ENCODE results near the gene PDGFRB.

PDGFRB gene

GRCh38 chr5:150147670-150148069 lies 8.0 kb downstream of the PDGFRB start:
- in situ Hi-C loops (cut with MboI; ENCODE audit: low sequenced_read_pairs): loop anchor here (25.0 kb wide), 1 partner anchor 310 kb away; no protein-coding TSS in a partner anchor

GRCh38 chr5:150146862-150147601 lies 8.6 kb downstream of the PDGFRB start:
- in situ Hi-C loops (cut with MboI; ENCODE audit: low sequenced_read_pairs): loop anchor here (25.0 kb wide), 1 partner anchor 310 kb away; no protein-coding TSS in a partner anchor

GRCh38 chr5:150146235-150146634 lies 9.4 kb downstream of the PDGFRB start:
- in situ Hi-C loops (cut with MboI; ENCODE audit: low sequenced_read_pairs): loop anchor here (25.0 kb wide), 1 partner anchor 309 kb away; no protein-coding TSS in a partner anchor

DNA sequence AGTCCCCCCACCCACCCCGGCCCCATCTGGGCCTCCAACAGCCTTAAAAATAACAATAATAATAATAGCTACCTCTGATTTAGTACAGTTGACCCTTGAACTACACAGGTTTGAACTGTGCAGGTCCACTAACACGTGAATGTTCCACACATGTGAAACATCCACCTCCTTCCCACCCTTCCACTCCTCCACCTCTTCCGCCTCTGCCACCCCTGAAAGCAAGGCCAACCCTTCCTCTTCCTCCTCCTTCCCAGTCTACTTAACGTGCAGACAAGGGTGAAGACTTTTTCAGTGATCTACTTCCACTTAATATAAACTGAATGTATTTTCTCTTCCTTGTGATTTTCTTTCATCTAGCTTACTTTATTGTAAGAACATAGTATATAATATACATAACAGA lies 10.8 kb downstream of the PDGFRB start:
- in situ Hi-C loops (cut with MboI; ENCODE audit: low sequenced_read_pairs): loop anchor here (25.0 kb wide), 1 partner anchor 308 kb away; no protein-coding TSS in a partner anchor

DNA sequence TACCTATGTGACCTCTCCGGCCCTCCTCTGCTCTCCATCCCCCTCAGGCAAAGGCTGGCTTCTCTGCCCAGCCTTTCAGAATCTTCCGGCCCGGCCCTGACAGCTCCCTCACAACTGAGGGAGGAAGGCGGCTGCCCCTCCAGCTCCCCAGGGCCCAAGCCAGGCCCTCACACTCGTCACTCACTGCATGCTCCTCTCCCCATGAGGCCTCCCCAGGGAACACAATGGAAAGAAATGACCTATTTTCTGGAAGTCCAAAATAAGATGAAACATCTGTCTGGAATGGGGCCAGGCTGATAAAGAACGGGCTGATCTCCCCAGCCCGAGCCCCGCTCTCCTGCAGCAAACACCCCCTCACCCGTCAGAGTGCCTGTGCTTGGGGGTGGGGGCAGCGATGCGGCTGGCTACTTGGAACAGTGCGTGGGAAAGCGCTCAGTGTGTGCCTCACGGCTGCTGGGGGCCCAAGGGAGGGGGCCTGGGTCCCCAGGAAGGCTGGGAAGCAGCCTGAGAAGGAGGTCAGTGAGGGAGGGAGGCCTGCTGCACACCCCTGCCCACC lies 11.3 kb downstream of the PDGFRB start:
- in situ Hi-C loops (cut with MboI; ENCODE audit: low sequenced_read_pairs): loop anchor here (25.0 kb wide), 1 partner anchor 307 kb away; no protein-coding TSS in a partner anchor

DNA sequence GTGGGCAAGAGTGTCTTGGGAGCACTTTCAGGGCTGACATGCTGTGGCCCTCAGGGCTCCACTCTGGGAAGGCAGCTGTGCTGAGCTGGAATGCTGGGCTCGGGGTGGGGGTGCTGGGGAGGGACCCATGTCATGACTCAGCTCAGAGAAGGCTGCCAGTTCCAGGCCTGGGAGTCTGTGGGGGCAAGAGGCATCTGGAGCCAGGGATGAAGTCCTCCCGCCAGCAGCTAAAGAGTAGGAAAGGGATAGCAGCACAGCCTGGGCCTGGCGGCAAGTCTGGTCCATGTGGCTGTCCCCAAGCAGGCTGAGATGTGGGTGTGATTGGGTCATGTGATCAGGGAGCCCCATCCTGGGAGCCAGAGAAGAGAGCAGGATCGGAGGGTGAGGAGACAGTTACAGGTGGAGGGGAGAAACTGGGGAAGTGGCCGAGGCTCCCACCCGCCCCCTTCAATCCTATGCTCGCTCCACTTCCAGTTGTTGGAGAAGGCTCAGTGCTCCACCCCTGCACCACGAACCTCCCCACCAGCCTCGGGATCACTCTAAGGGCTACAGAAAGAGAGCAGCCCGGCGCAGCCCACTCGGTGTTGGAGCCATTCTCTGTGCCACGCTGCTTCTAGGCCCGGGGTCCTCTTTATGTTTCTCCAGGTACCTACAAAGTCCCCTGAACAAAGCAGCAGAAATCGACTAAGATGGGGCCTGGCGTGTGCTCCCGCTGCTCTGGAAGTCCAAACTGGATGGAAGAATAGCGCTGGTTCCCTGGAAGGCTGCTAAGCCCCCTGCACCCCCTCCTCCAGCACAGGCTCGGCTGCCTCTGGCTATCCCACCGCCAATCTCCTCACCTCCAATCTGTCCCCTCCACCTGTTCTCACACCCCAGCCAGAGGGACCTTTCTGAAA lies 12.0 kb downstream of the PDGFRB start:
- in situ Hi-C loops (cut with MboI; ENCODE audit: low sequenced_read_pairs): loop anchor here (25.0 kb wide), 1 partner anchor 306 kb away; no protein-coding TSS in a partner anchor

DNA sequence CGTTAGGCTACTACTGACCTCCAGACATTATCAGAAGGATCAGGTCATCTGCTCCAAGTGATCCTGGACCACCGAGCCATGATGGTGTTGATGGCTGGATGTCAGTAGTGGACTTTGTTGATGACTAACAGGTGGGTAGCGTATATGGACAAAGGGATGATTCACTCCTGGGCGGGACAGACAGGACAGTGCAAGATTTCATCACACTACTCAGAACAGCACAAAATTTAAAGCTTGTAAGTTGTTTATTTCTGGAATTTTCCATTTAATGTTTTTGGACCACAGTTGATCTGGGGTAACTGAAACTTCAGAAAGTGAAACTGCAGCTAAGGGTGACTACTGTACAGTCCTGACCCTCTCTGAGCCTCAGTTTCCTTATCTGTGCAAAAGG lies 12.7 kb downstream of the PDGFRB start:
- in situ Hi-C loops (cut with MboI; ENCODE audit: low sequenced_read_pairs): loop anchor here (25.0 kb wide), 1 partner anchor 306 kb away; no protein-coding TSS in a partner anchor

DNA sequence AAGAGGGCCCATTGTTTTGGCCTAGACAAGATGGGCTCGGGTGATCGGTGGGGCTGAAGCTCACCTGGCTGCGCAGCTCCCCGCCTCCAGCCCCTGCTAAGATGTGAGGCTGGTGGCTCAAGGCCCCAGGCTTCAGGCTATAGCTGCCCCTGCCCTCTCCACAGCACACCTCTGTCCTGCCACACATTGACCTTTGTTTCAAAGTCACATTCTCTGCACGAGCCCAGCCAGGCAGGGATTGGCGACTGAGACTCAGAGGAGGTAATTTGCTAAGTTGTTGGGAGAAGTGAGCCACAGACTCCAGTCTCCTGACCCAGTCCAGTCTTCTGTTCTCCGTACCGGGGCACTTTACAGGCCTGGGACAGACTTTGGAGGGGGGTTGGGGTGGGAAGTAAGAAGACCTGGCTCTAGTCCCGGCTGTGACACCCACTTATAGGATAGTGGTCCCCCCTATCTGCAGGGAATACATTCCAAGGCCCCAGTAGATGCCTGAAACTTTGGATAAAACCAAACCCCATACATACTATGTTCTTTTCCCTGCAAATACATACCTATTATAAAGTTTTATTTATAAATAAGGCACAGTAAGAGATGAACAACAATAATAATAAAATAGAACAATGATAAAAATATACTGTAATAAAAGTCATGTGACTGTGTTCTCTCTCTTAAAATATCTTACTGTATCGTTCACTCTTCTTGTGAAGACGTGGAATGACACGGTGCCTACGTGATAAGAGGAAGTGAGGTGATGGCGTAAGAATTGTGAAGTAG lies 13.3 kb downstream of the PDGFRB start:
- in situ Hi-C loops (cut with MboI; ENCODE audit: low sequenced_read_pairs): loop anchor here (25.0 kb wide), 1 partner anchor 305 kb away; no protein-coding TSS in a partner anchor

GRCh38 chr5:150141544-150142184 lies 14.0 kb downstream of the PDGFRB start:
- in situ Hi-C loops (cut with MboI; ENCODE audit: low sequenced_read_pairs): loop anchor here (25.0 kb wide), 1 partner anchor 304 kb away; no protein-coding TSS in a partner anchor

- in situ Hi-C loops (cut with MboI; ENCODE audit: low sequenced_read_pairs): loop anchor here (25.0 kb wide), 1 partner anchor 304 kb away; no protein-coding TSS in a partner anchor
Observed at GRCh38 chr5:150140830-150141229, 14.8 kb downstream of the PDGFRB start.

GRCh38 chr5:150139334-150139733 lies 16.3 kb downstream of the PDGFRB start:
- in situ Hi-C loops (cut with MboI; ENCODE audit: low sequenced_read_pairs): loop anchor here (25.0 kb wide), 1 partner anchor 302 kb away; no protein-coding TSS in a partner anchor

DNA sequence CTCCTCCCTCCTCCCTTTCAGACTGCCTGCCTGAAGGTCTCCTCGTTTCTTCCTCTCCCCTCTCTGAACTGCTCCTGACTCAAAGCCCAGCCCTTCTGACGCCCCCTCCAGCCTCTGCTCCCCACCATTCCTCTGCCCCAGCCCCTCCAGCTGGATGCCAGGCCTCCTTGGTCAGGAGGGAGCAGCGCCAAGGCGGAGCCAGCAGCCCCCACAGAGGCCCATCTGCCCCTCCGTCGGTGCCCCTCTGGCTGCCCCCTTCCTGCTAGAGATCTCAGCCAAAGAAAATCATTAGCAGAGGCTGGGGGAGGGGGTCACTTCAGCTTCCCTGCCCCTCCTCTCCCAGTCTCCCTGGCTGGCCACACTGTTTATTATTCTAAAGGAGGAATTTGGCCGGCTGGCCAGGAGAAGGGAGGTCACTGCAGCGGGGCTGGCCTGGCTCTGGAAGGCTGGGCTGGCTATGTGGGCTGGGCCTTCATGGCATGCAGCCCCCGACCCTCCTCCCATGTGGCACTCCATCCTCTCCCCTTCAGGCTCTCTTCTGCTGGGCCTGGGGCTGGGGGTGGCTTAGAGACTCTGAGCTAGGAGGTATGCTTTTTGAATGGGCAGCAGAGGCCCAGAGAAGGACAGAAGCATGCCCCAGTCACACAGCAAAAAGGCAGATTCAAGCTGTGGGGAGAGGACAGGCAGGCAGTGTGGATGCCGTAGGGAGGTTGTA lies 16.9 kb downstream of the PDGFRB start:
- in situ Hi-C loops (cut with MboI; ENCODE audit: low sequenced_read_pairs): loop anchor here (25.0 kb wide), 1 partner anchor 301 kb away; no protein-coding TSS in a partner anchor

DNA sequence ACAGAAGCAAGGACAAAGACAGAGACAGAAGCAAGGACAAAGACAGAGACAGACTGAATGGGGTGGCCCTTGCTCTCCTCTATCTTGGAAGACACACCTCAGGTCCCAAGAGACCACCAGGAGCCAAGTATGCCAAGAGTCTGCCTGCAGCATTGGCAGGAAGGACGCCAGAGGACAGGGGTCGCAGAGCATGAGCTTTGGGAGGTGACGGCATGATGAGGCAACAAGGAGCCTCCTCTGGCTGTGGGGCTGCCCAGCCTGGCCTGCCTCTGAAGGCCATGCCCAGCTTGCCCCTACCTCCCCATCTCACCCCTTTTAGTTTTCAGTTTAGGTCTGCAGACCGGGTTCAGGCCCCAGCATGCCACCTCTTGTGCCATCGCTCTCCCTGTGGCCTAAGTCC lies 17.6 kb downstream of the PDGFRB start:
- in situ Hi-C loops (cut with MboI; ENCODE audit: low sequenced_read_pairs): loop anchor here (25.0 kb wide), 1 partner anchor 301 kb away; no protein-coding TSS in a partner anchor

DNA sequence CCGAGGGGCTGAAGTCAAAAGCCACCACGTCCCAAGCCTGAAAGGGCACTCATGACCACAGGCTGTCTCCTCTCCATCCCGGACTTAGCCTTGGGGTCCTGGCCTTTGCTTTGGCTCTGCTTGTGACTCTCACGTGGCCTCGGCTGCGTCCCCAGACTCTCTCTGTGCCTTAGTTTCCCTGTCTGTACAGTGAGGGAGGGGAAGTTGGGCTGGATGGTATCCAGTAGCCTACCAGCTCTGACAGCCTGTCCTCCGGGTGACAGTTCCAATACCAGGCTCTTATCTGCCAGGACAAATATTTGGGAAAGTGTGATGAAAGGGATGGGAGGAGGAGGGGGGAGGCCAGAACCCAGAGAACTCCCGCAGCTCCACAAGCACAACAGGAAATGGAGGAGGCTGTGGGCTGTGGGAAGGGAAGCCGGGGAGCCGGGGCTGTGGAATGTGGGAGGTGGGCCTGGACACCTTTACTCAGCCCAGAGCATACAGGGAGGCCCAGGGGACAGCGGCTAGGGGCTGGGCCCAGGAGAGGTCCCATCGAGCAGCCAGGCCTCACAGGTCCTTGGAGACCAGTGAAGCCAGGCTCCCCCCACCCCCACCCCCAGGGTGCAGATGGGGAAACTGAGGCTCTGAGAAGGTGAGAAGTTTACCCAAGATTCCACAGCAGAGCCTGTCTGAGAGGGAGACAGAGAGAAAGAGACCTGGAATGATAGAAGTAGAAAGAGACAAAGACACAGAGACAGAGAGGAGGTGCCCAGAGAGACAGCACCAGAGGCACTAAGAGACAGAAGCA lies 18.3 kb downstream of the PDGFRB start:
- in situ Hi-C loops (cut with MboI; ENCODE audit: low sequenced_read_pairs): loop anchor here (25.0 kb wide), 1 partner anchor 300 kb away; no protein-coding TSS in a partner anchor

DNA sequence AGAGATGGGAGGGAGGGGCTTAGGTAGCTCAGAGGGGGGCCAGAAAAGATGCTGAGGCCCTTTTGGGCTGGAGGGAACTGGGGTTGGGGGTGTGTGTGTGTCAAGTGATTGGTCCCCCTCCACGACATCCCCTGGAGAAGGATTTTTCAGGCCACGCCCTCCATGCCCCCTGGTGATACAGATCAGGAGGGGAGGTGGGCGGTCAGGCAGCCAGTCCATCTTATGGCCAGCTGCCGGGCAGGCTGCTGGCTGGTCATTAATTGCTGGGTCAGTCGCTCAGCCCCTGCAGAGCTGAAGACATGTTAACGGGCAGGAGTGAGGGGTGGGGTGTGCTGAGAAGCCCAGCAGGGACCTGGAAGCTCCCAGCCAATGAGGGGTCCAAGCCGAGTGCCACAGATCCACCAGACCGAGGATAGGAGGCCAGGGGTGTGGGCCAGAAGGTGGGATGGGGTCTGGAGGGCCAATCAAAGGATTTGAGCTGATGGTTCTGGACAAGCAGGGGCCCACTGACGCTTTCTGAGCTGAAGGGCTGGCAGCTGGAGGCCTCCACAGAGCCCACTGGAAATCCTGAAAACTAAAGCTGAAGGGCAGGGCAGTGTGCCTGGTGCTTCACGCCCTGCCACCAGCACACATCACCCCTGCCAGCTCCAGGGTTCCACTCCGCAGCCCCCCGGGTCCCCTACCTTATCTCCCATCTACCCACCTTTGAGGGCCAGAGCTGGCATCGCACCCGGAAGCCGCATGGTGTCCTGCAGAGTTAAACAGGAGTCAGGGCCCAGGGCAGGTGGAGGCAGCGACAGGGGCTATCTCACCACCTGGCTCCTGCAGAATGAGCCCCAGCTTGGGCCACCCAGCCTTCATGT lies 19.1 kb downstream of the PDGFRB start:
- in situ Hi-C loops (cut with MboI; ENCODE audit: low sequenced_read_pairs): loop anchor here (25.0 kb wide), 1 partner anchor 299 kb away; no protein-coding TSS in a partner anchor

GRCh38 chr5:150135557-150136304 lies 19.9 kb downstream of the PDGFRB start:
- in situ Hi-C loops (cut with MboI; ENCODE audit: low sequenced_read_pairs): loop anchor here (25.0 kb wide), 1 partner anchor 298 kb away; no protein-coding TSS in a partner anchor

All from HL-60/S4 treated with phorbol 12-myristate 13-acetate at 8.2 ng/mL for 4 days and 3 days (cell line).